ENCODE measurements around the gene EYS.

GRCh38 chr6:63864671-63865318, 1842.2 kb downstream of the EYS start:
- TF ChIP-seq, protein P1, sequence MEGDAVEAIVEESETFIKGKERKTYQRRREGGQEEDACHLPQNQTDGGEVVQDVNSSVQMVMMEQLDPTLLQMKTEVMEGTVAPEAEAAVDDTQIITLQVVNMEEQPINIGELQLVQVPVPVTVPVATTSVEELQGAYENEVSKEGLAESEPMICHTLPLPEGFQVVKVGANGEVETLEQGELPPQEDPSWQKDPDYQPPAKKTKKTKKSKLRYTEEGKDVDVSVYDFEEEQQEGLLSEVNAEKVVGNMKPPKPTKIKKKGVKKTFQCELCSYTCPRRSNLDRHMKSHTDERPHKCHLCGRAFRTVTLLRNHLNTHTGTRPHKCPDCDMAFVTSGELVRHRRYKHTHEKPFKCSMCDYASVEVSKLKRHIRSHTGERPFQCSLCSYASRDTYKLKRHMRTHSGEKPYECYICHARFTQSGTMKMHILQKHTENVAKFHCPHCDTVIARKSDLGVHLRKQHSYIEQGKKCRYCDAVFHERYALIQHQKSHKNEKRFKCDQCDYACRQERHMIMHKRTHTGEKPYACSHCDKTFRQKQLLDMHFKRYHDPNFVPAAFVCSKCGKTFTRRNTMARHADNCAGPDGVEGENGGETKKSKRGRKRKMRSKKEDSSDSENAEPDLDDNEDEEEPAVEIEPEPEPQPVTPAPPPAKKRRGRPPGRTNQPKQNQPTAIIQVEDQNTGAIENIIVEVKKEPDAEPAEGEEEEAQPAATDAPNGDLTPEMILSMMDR (IDR thresholded peaks at IDR 0.05) = no peak
- no peak for TF ChIP-seq POLR2A (IDR thresholded peaks at IDR 0.05; ENCODE audit: low read depth)
